ENCODE data around the gene PPP1R14C.
A peak's percentile ranks its signal among the peaks of the same experiment; 100 is the strongest.

The PPP1R14C gene

GRCh38 chr6:150146436-150146835, 3.6 kb downstream of the PPP1R14C start:
- Histone ChIP-seq H3K4me1 (ENCODE audit: low read length) (peaks cover 44% of the 10 kb centered on the region), H3K27ac (ENCODE audit: low read length) (no peak overlapping the region), H3K4me2 (ENCODE audit: low read length) (peak overlapping the region; percentile 62), H3K4me3 (ENCODE audit: low read length) (peak overlapping the region; percentile 27; the same call in 1 of the 2 replicates), H2AFZ (ENCODE audit: low read depth, low read length) (no peak overlapping the region), H3K27me3 (ENCODE audit: low read depth, low read length) (peaks cover 36% of the 10 kb centered on the region), H3K36me3 (replicated peaks; ENCODE audit: low read depth, low read length) (no peaks in the 10 kb centered on the region), H4K20me1 (ENCODE audit: insufficient read depth, low read length) (no peaks in the 10 kb centered on the region), H3K79me2 (ENCODE audit: low read length) (no peaks in the 10 kb centered on the region; the same call in 1 of the 2 replicates), H3K9me3 (ENCODE audit: insufficient read depth, low read length) (no peaks in the 10 kb centered on the region), H3K9ac (ENCODE audit: low read length) (no peak overlapping the region)
- no peak for TF ChIP-seq CTCF (IDR thresholded peaks at IDR 0.05; ENCODE audit: low read depth, low read length)
- no peak for TF ChIP-seq EZH2phosphoT487 (IDR thresholded peaks at IDR 0.05; ENCODE audit: low read depth)

- Histone ChIP-seq H2AFZ (ENCODE audit: low read depth, low read length) (no peak overlapping the region), H3K4me3 (ENCODE audit: low read length) (no peak overlapping the region), H3K27me3 (ENCODE audit: low read depth, low read length) (peaks cover 22% of the 10 kb centered on the region), H3K9me3 (ENCODE audit: insufficient read depth, low read length) (no peaks in the 10 kb centered on the region), H4K20me1 (ENCODE audit: insufficient read depth, low read length) (0 out of 2 replicates have a peak, but pooled peaks cover under 1% of the 10 kb centered on the region), H3K36me3 (replicated peaks; ENCODE audit: low read depth, low read length) (no peaks in the 10 kb centered on the region), H3K9ac (ENCODE audit: low read length) (no peak overlapping the region), H3K27ac (ENCODE audit: low read length) (no peak overlapping the region), H3K4me1 (ENCODE audit: low read length) (peaks cover 55% of the 10 kb centered on the region), H3K4me2 (ENCODE audit: low read length) (no peak overlapping the region), H3K79me2 (ENCODE audit: low read length) (no peaks in the 10 kb centered on the region)
- TF ChIP-seq CTCF (IDR thresholded peaks at IDR 0.05; ENCODE audit: low read depth, low read length): no peak
These were observed 6.3 kb downstream of the PPP1R14C start for GRCh38 chr6:150149146-150149545.

- Histone ChIP-seq H3K4me3 (ENCODE audit: low read length) (no peak overlapping the region), H3K36me3 (replicated peaks; ENCODE audit: low read depth, low read length) (no peaks in the 10 kb centered on the region), H3K9me3 (ENCODE audit: insufficient read depth, low read length) (no peaks in the 10 kb centered on the region), H3K27me3 (ENCODE audit: low read depth, low read length) (peaks cover 20% of the 10 kb centered on the region), H3K9ac (ENCODE audit: low read length) (no peak overlapping the region), H3K79me2 (ENCODE audit: low read length) (no peaks in the 10 kb centered on the region), H3K4me2 (ENCODE audit: low read length) (no peak overlapping the region), H2AFZ (ENCODE audit: low read depth, low read length) (no peak overlapping the region), H4K20me1 (ENCODE audit: insufficient read depth, low read length) (0 out of 2 replicates have a peak, but pooled peaks cover 3% of the 10 kb centered on the region), H3K4me1 (ENCODE audit: low read length) (peaks cover 52% of the 10 kb centered on the region), H3K27ac (ENCODE audit: low read length) (no peak overlapping the region)
- TF ChIP-seq CTCF (IDR thresholded peaks at IDR 0.05; ENCODE audit: low read depth, low read length): no peak
- TF ChIP-seq EZH2phosphoT487 (IDR thresholded peaks at IDR 0.05; ENCODE audit: low read depth): no peak
These were observed 7.6 kb downstream of the PPP1R14C start for GRCh38 chr6:150150458-150150820.

- no peak overlapping the region for H3K27ac ChIP-seq (ENCODE audit: low read length)
- no peak overlapping the region for H3K4me3 ChIP-seq (ENCODE audit: low read length)
- peaks cover 20% of the 10 kb centered on the region for H3K27me3 ChIP-seq (ENCODE audit: low read depth, low read length)
- no peaks in the 10 kb centered on the region for H3K79me2 ChIP-seq (ENCODE audit: low read length)
- no peaks in the 10 kb centered on the region for H3K36me3 ChIP-seq (replicated peaks; ENCODE audit: low read depth, low read length)
- no peak for TF ChIP-seq EZH2phosphoT487 (IDR thresholded peaks at IDR 0.05; ENCODE audit: low read depth)
- TF ChIP-seq CTCF (IDR thresholded peaks at IDR 0.05; ENCODE audit: low read depth, low read length): no peak
- H3K4me2 ChIP-seq (ENCODE audit: low read length): no peak overlapping the region
- no peak overlapping the region for H3K9ac ChIP-seq (ENCODE audit: low read length)
- H3K9me3 ChIP-seq (ENCODE audit: insufficient read depth, low read length): no peaks in the 10 kb centered on the region
- 0 out of 2 replicates have a peak, but pooled peaks cover 3% of the 10 kb centered on the region for H4K20me1 ChIP-seq (ENCODE audit: insufficient read depth, low read length)
- no peak overlapping the region for H2AFZ ChIP-seq (ENCODE audit: low read depth, low read length)
- H3K4me1 ChIP-seq (ENCODE audit: low read length): peaks cover 46% of the 10 kb centered on the region
These were observed 8.2 kb downstream of the PPP1R14C start for GRCh38 chr6:150150821-150151646.

All from OCI-LY3 (cell line).